Measurements from ENCODE around the gene TMEM106A.
"Not testable (repeated sequence)": the region's sequence is repeated elsewhere in the genome, so short reads cannot be mapped to it uniquely, and the experiment has no call there.

TMEM106A gene

DNA sequence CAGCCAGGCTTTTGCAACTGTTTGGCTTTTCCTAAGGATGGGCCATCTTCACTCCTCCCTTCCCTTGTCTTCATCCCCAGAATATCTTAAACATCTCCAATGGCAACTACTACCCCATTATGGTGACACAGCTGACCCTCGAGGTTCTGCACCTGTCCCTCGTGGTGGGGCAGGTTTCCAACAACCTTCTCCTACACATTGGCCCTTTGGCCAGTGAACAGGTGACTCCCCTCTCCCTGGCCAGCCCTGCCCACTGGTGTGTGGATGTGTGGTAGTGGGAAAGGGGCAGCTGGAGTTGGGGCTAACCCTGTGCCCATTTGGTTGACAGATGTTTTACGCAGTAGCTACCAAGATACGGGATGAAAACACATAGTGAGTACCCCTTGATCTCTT, 4.7 kb downstream of the TMEM106A start:
- no peak for DNase-seq

DNA sequence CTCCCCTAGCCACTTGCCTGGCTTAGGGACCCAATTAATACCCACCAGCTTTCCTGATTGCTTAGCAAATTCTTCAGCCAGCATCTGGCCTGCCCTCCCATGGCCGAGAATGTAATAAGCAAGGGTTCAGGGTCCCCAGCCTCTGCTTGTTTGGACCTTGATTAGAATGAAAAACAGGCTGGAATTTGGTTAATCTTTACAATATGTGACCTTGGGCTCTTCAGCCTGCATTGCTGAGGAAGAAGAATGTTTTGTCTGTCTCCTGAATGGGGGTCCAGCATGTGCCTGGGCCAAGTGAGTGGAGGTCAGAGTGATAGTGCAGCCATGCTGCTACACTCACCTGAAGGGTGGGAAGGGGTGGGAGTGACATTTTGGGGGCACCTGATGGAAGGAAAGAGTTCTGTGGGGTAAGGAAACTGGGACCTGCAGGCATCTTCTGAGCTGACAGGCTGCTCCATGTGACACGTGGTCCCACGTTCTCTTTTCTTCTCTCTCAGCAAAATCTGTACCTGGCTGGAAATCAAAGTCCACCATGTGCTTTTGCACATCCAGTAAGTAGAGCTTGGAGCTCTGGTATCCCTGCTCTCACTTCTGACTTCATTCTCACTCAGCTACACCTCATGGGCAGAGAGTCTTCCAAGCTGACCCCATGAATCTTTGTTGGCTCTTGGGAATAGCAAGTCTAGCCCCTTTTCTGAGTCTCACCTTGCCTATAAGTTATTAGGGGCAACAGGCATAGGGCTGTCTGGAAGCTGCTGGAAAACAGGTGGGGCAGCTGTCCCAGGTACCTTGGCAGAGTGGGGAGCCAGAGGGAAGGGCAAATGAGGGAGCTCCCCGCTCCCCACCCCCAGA, 5.3 kb downstream of the TMEM106A start:
- no peak for DNase-seq

- no peak for DNase-seq
These were observed 6.0 kb downstream of the TMEM106A start for GRCh38 chr17:43217614-43218087.

- no peak for DNase-seq
These were observed 7.3 kb downstream of the TMEM106A start for GRCh38 chr17:43219001-43219400.

GRCh38 chr17:43219746-43220380, 8.2 kb downstream of the TMEM106A start:
- no peak for DNase-seq

DNA sequence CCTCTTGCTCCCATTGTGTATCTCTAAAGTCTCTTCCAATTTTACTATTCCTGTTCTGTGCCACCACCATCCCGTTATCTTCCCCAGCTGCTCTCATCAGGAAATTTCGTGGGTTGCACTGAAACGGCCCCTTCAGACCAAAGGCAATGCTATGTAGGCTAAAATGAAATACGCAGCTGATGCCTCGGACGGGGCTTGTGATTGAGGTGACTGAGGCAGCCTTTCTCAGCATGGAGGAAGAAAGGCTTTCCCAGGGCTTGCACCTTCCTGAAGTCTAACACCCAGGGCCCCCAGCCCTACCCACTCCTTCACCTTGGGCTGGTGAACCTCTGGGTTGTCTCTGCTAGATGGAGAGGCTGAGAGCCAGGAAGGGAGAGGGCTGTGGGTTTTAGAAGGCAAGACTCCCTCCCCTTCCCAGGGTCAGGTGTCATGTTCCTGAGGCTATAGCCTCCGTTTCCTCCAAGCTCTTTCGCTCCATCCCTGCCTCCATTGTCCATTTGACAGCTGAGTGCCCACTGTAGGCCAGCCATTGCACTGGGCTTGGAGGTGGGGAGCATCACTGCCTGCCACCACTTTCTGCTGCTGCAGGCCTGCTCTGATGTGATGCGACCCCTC, 8.9 kb downstream of the TMEM106A start:
- no peak for DNase-seq

- DNase-seq = no peak
These were observed 12.6 kb downstream of the TMEM106A start for GRCh38 chr17:43224146-43224705.

DNA sequence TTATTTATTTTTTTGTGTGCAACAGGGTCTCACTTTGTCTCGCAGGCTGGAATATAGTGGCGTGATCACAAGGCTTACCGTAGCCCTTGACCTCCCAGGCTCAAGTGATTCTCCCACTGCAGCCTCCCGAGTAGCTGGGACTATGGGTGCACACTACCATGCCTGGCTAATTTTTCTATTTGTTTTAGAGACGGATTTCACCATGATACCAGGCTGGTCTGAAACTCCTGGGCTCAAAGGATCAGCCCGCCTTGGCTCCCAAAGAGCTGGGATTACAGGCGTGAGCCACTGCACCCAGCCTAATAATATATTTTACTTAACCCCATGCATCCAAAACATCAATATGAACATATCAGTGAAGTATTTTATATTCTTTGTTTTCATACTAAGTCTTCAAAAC, 14.7 kb downstream of the TMEM106A start:
- DNase-seq = no peak

GRCh38 chr17:43228020-43228782, 16.5 kb downstream of the TMEM106A start, which contains the start of gene CCDC200:
Gene CCDC200, minus strand, starts transcription at chr17:43228623. Its CDS starts 69 bp downstream, at chr17:43228554.
- DNase-seq = not testable (repeated sequence)

GRCh38 chr17:43231205-43232020, 19.7 kb downstream of the TMEM106A start:
- DNase-seq = not testable (repeated sequence)

GRCh38 chr17:43232021-43232699, 20.5 kb downstream of the TMEM106A start:
- DNase-seq = not testable (repeated sequence)

DNA sequence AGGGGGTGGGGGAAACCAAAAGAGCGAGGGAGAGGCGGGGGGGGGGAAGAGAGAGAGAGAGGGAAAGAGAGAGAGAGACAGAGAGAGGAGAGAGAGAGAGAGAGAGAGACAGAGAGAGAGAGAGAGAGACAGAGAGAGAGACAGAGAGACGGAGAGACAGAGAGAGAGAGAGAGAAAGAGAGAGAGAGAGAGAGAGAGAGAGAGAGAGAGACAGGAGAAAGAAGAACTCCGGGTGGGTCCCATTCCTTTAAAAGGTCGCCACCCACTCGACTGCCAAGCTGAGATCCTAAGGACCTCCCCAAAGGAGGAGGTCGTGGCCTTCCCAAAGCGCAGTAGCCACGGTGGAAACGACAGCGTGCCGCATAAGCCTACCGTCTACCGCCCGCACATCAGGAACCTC, 21.6 kb downstream of the TMEM106A start:
- not testable (repeated sequence) for DNase-seq

DNA sequence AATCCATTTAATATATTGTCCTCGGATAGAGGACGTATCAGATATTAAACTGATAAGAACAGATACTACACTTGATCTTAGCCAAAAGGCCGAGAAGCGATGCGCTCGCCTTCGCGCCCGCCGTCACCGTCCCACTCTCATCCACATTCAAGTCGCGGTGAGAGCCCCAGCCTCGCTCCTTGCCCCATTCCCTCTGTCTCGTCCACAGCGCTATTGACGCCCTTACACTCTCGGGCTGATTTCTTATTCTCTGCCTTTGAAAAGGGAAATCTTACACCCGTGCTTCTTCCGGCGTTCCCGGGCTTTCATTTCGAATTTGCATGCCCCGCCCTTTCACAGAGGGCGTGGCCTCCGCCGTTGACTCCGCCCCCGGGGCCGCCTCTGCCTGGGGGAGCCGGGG, 22.2 kb downstream of the TMEM106A start, which contains the start of gene RNU2-1:
TSS of gene RNU2-1 (minus strand) at position 101 of the 400 bp plus-strand sequence.
- not testable (repeated sequence) for DNase-seq

GRCh38 chr17:43239597-43239996, 27.9 kb downstream of the TMEM106A start:
- DNase-seq = not testable (repeated sequence)

GRCh38 chr17:43240596-43241352, 29.1 kb downstream of the TMEM106A start:
- not testable (repeated sequence) for DNase-seq

DNA sequence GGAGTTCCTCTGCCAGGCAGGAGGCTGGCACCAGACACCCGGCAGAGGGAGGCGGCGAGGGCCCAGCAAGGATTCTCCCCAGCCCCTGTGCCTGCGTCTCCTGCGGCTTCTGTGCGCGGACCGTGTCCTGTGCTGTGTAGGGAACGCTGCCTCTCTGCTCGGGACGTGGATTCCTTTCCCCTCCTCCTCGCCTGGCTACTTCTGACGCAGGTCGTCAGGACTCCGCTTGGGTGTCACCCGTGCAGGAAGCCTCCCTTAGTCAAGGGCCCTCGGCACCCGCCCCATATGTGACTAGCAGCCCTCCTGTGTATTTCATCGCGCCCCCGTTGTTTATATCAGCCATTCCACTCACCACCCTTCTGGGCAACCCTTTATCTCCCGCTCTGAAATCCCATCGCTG, 34.8 kb downstream of the TMEM106A start:
- DNase-seq = not testable (repeated sequence)
